ENCODE data around the gene CENPN. TPM values are rescaled to one million over a fixed set of nuclear protein-coding genes. Genes with fewer than 3 reads are reported as not detected.
A peak's percentile ranks its signal among the peaks of the same experiment; 100 is the strongest.

The CENPN gene
- total and polyA plus RNA-seq, 10 of the 15 experiments (the other 5 are each of a cell fraction or from before 2014, with no cell fraction given): 39.8 to 143 (median 66.8) TPM

- peak; percentile 68 for ATAC-seq
- no peak for FAIRE-seq
- ChIA-PET SMC1A (ENCODE audit: uncharacterized antibody, unreplicated experiment) (interaction anchor here (0.9 to 1.4 kb wide), 2 partner anchors 9 to 13 kb away, joined by 4 read pairs; no protein-coding TSS in a partner anchor), CTCF (interaction anchor here (0.6 to 5.1 kb wide), 5 partner anchors 27 to 82 kb away, joined by 3 to 67 read pairs (median 3); partner anchors contain the start of gene ATMIN), POLR2A (interaction anchor here (1.1 to 4.2 kb wide), 4 partner anchors 9 to 71 kb away, joined by 5 to 25 read pairs (median 10); partner anchors contain the start of genes ATMIN and C16orf46), RAD21 (ENCODE audit: unreplicated experiment) (interaction anchor here (1.0 kb wide), 1 partner anchor 29 kb away, joined by 6 read pairs; the partner anchor contains the start of gene ATMIN)
- Histone ChIP-seq H3K9ac (ENCODE audit: control insufficient read depth, insufficient read depth, low read length) (peak overlapping the region; percentile 97), H4K20me1 (ENCODE audit: control insufficient read depth, insufficient read depth) (no peaks in the 10 kb centered on the region), H2AFZ (ENCODE audit: control insufficient read depth, low read depth, low read length) (peak overlapping the region; percentile 100), H3K4me3 (peak overlapping the region; percentile 93), H3K27ac (ENCODE audit: control insufficient read depth, insufficient read depth) (peak overlapping the region; percentile 100), H3K9me3 (replicated peaks; ENCODE audit: control insufficient read depth, insufficient read depth, low read length) (no peaks in the 10 kb centered on the region), H3K4me1 (ENCODE audit: control insufficient read depth, insufficient read depth, low read length) (peaks cover 9% of the 10 kb centered on the region), H3K79me2 (ENCODE audit: control insufficient read depth, insufficient read depth, low read length) (peaks cover 86% of the 10 kb centered on the region), H3K36me3 (ENCODE audit: control insufficient read depth in 2 of 2, insufficient read depth in 2 of 2, low read length in 1 of 2) (peaks cover 1 to 3% of the 10 kb centered on the region in 2 experiments; a peak in 2 of 4 replicates), H3K4me2 (ENCODE audit: control insufficient read depth, insufficient read depth) (peak overlapping the region; percentile 84), H3K27me3 (replicated peaks in 1 of 2; ENCODE audit: control insufficient read depth in 2 of 2, insufficient read depth in 2 of 2, low read length in 1 of 2) (no peaks in the 10 kb centered on the region)
- in situ Hi-C loops (cut with MboI): no loop called here
- intact Hi-C loops (cut with micrococcal nuclease; ENCODE audit: unreplicated experiment): loop anchor here (2.0 to 10.0 kb wide), 4 partner anchors 28 to 1648 kb away; partner anchors contain the start of genes ATMIN and GAN
- DNase-seq (ENCODE audit: low read depth, low spot score): no peak
- under 1% methylated on average over 28 of the region's 50 CpGs for WGBS (ENCODE audit: insufficient coverage, insufficient replicate concordance, low lambda C conversion rate, missing lambda C conversion rate)
- TSS peak; percentile 58 for BruUV-seq (replicated peaks)
- no peak for TF ChIP-seq RB1 (IDR thresholded peaks at IDR 0.05; ENCODE audit: borderline replicate concordance)
- no peak for TF ChIP-seq ETV6 (conservative IDR thresholded peaks at IDR 0.05 in 1 of 2, IDR thresholded peaks at IDR 0.05 in 1 of 2; ENCODE audit: borderline replicate concordance in 1 of 2, low read depth in 1 of 2)
- TF ChIP-seq KAT2A (conservative IDR thresholded peaks at IDR 0.05; ENCODE audit: control insufficient read depth, low read depth, low read length): no peak
- TF ChIP-seq POU2F2 (IDR thresholded peaks at IDR 0.05; ENCODE audit: borderline replicate concordance, low read depth, low read length): 0 out of 3 replicates have a peak, but pooled peaks have one; percentile 6
- TF ChIP-seq MAX (IDR thresholded peaks at IDR 0.05; ENCODE audit: low read depth, low read length): no peak; the same call in 1 of the 2 replicates
- no peak for TF ChIP-seq EP300 (IDR thresholded peaks at IDR 0.05; ENCODE audit: borderline replicate concordance in 1 of 2, control insufficient read depth in 1 of 2, low read depth in 2 of 2, low read length in 2 of 2)
- TF ChIP-seq PRDM15 (CRISPR knock-in tag; IDR thresholded peaks at IDR 0.05): no peak
- no peak for TF ChIP-seq CREB1 (IDR thresholded peaks at IDR 0.05; ENCODE audit: low read depth)
- no peak for TF ChIP-seq IRF3 (IDR thresholded peaks at IDR 0.05)
- TF ChIP-seq SIX5 (IDR thresholded peaks at IDR 0.05; ENCODE audit: low read depth, low read length, severe bottlenecking): no peak
- peak; percentile 60; the same call in 1 of the 2 replicates for TF ChIP-seq SIN3A (IDR thresholded peaks at IDR 0.05; ENCODE audit: low read depth, low read length)
- TF ChIP-seq MXI1 (IDR thresholded peaks at IDR 0.05; ENCODE audit: low read depth, low read length): no peak
- TF ChIP-seq PBX3 (IDR thresholded peaks at IDR 0.05; ENCODE audit: insufficient replicate concordance, low read depth, low read length): peak; percentile 82
- TF ChIP-seq E2F4 (IDR thresholded peaks at IDR 0.05; ENCODE audit: low read depth, low read length): no peak
Measured at GRCh38 chr16:81006211-81006812, 702 bp upstream of the CENPN start.

All from GM12878 (cell line).